Skeletal muscle tissue (tissue), 4 donors: ENCODE data around the gene SLC26A11. TPM values are rescaled to one million over a fixed set of nuclear protein-coding genes. Genes with fewer than 3 reads are reported as not detected.
"Not testable (repeated sequence)": the region's sequence is repeated elsewhere in the genome, so short reads cannot be mapped to it uniquely, and the experiment has no call there.

Experiments
- H3K27ac ChIP-seq: one replicate; pipeline ENCODE4 v1.7.0; 2013; ENCODE audit warnings: mild to moderate bottlenecking, low read depth, low read length, inconsistent platforms
- H3K27me3 ChIP-seq, 3 donors: one replicate each; pipeline ENCODE4 v1.7.0; 2013; ENCODE audit warnings: low read length in 3 of 3; ENCODE audit not compliant: control insufficient read depth in 3 of 3, insufficient read depth in 3 of 3
- H3K36me3 ChIP-seq, 3 donors: one replicate each; pipeline ENCODE4 v1.7.0; 2013; ENCODE audit warnings: low read length in 3 of 3; ENCODE audit not compliant: control insufficient read depth in 3 of 3, insufficient read depth in 3 of 3
- H3K4me1 ChIP-seq, 3 donors: one replicate each; pipeline ENCODE4 v1.7.0; 2013; ENCODE audit warnings: low read length in 3 of 3, mild to moderate bottlenecking in 3 of 3; ENCODE audit not compliant: control insufficient read depth in 3 of 3, insufficient read depth in 3 of 3
- H3K4me3 ChIP-seq, 3 donors: one replicate each; pipeline ENCODE4 v1.7.0; 2013; ENCODE audit warnings: low read length in 3 of 3
- H3K9ac ChIP-seq, 3 donors: one replicate each; pipeline ENCODE4 v1.7.0; 2013; ENCODE audit warnings: low read length in 3 of 3, mild to moderate bottlenecking in 3 of 3, moderate library complexity in 2 of 3, low read depth in 1 of 3
- H3K9me3 ChIP-seq, 3 donors: one replicate each; pipeline ENCODE4 v1.7.0; 2013; ENCODE audit warnings: low read length in 3 of 3; ENCODE audit not compliant: control insufficient read depth in 3 of 3
- total RNA-seq: library from RNA; depleted of rRNA; stranded (reverse); fragments of >200 nt; gene quantifications from one replicate; pipeline ENCODE4 v1.2.3, GENCODE V29; 2014
- donor health status: Osteomylitis.

Gene SLC26A11
- total RNA-seq, 1 donor from 2014 or later, result 7.3 TPM

DNA sequence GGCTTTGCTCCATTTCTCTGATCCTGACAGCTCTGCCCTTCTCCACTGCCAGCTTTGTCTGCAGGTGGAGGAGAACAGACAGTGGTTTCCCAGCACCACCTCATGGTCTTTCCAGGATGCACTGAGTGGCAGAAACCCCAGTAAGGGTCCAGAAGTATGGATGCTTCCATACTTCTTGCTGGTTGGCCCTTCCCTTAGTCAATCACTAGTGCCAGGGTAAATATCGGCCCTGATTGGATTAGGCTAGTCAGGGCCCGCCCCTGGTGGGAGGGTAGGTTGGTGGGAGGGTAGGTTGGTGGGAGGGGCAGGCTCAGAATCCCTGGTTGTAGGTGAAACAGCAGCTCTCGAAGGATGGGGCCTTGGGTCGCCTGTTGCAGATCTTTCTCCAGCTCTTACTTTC is 50.6 kb downstream of the SLC26A11 start:
- Histone ChIP-seq H3K27me3 (no peaks in the 10 kb centered on the region), H3K36me3 (peaks cover 28 to 46% (median 34%) of the 10 kb centered on the region in 3 donors), H3K4me3 (no peak overlapping the region), H3K9ac (no peak overlapping the region), H3K4me1 (peaks cover 0 to 4% (median 0%) of the 10 kb centered on the region in 3 donors), H3K27ac (no peak overlapping the region), H3K9me3 (no peaks in the 10 kb centered on the region)

DNA sequence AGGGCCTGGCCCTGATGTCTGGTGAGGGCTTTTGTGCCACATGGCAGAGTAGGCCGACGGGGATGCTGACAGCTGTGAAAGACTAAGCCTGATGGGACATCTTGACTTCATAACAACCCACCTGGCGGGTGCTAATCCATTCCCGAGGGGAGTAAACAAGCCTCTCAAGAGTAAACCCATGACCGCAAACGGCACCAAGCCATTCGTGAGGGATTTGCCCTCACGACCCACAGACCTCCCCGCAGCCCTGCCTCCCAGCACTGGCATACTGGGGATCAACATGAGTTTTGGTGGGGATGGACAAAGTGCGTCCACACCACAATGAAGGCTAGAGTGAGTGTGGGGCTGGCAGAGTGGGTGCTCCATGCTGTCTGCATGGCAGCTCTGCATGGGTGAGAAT is 52.1 kb downstream of the SLC26A11 start:
- peaks cover 0 to 4% (median 0%) of the 10 kb centered on the region in 3 donors for H3K4me1 ChIP-seq
- no peak overlapping the region for H3K27ac ChIP-seq
- no peaks in the 10 kb centered on the region for H3K27me3 ChIP-seq
- H3K36me3 ChIP-seq, result peaks cover 29 to 42% (median 29%) of the 10 kb centered on the region in 3 donors
- H3K9me3 ChIP-seq, result no peaks in the 10 kb centered on the region
- H3K9ac ChIP-seq, result no peak overlapping the region
- no peak overlapping the region for H3K4me3 ChIP-seq

DNA sequence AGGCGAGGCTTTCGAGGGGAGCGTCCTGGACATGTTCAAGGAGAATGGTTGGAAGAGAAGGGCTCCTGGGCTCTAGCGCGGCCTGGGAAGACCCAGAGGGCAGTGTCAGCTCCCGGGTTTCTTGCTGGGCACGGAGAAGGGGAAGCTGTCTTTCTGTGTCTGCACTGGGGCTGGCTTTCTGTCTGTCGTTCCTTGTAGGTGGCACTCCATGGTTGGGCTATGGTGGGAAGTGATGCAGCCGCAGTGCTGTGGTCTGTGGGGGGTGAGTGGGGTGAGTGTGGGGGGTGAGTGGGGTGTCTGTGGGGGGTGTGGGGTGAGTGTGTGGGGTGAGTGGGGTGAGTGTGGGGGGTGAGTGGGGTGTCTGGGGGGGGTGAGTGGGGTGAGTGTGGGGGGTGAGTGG is 54.1 kb downstream of the SLC26A11 start:
- Histone ChIP-seq H3K4me3 (no peak overlapping the region), H3K4me1 (peaks cover 16 to 22% (median 16%) of the 10 kb centered on the region in 3 donors), H3K27ac (no peak overlapping the region), H3K36me3 (peaks cover 16 to 25% (median 23%) of the 10 kb centered on the region in 3 donors), H3K9me3 (no peaks in the 10 kb centered on the region), H3K9ac (no peak overlapping the region), H3K27me3 (no peaks in the 10 kb centered on the region)

DNA sequence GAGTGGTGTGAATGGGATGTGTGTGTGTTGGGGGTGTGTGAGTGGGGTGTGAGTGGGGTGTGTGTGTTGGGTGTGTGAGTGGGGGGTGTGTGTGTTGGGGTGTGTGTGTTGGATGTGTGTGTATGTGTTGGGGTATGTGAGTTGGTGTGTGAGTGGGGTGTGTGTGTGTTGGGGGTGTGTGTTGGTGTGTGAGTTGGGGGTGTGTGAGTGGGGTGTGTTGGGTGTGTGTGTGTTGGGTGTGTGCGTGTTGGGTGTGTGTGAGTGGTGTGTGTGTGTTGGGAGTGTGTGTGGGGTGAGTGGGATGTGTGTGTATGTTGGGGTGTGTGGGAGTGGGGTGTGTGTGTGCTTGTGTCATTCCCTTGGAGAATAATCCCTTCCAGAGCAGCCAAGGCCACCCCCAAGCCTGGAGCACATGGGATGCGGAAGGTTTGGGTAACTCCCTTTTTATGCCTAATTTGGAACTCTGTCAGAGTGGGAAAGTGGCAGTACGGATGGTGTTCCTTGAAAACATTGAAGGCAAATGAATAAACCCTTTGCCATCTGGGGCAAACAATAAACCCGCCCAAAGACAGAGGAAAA is 54.7 kb downstream of the SLC26A11 start:
- peaks cover 14 to 25% (median 16%) of the 10 kb centered on the region in 3 donors for H3K36me3 ChIP-seq
- H3K27me3 ChIP-seq, result no peaks in the 10 kb centered on the region
- H3K4me1 ChIP-seq, result peaks cover 18 to 25% (median 19%) of the 10 kb centered on the region in 3 donors
- no peak overlapping the region for H3K27ac ChIP-seq
- H3K4me3 ChIP-seq, result no peak overlapping the region
- H3K9me3 ChIP-seq, result no peaks in the 10 kb centered on the region
- H3K9ac ChIP-seq, result no peak overlapping the region

DNA sequence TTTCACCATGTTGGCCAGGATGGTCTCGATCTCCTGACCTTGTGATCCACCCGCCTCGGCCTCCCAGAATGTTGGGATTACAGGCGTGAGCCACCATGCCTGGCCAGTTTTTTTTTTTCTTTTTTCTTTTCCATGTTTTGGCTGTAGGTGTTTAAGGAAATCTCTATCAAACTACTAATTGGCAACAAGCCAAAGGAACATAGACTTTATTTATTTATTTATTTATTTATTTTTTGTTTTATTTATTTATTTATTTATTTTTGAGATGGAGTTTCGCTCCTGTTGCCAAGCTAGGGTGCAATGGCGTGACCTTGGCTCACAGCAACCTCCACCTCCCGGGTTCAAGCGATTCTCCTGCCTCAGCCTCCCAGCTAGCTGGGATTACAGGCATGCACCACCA is 55.6 kb downstream of the SLC26A11 start:
- H3K36me3 ChIP-seq, result peaks cover 11 to 20% (median 14%) of the 10 kb centered on the region in 3 donors
- H3K9me3 ChIP-seq, H3K9ac ChIP-seq, H3K27ac ChIP-seq, H3K27me3 ChIP-seq, H3K4me3 ChIP-seq: not testable (repeated sequence)
- H3K4me1 ChIP-seq, result peaks cover 21 to 25% (median 22%) of the 10 kb centered on the region in 3 donors

DNA sequence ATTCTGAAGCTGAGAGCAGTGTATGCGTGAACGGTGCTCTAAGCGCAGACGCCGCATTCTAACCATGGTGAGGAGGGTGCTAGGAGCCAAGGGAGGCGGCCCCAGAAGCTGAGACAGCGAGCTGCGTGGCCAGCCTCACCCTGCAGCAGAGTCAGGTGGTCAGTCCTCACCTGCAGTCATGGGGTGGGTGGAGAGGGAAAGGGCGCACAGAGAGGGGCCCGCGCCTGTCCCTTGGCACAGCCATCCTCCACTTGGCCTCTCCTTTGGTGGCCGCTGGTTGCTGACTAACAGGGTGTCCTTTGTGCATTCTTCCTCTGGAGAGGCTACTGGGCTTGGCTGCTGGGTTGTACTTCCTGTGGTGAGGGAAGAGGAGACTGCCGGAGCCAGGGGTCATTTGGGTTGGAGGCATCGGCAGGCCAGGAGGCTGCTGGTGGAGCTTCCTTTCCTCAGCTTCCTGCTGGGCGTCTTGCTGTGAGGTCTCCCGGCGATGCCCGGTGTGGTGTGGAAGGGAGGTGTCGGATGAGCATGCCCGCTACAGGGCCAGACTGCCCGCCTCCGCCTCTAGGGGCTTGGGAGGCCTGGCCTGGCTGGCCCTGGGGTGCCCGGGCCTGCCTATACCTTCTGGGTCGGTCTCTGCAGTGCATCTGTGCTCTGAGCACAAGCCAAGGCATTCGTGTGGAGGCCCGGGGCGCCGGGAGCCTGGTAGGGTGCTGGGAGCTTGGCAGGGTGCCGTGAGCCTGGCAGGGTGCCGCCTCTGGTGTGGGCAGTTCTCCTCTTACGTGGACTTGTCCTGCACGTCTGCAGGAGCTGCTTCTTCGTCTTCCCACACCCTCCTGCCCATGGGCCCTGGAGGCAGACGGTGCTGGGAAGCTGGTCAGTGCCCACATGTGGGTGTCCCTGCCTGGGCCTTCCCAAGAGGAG is 57.8 kb downstream of the SLC26A11 start:
- Histone ChIP-seq H3K9me3 (no peaks in the 10 kb centered on the region), H3K9ac (peak overlapping the region in 2 of 3 donors; percentile 5 to 50), H3K4me1 (peaks cover 21 to 25% (median 22%) of the 10 kb centered on the region in 3 donors), H3K27ac (peak overlapping the region; percentile 12), H3K4me3 (no peak overlapping the region), H3K36me3 (peaks cover 7 to 17% (median 16%) of the 10 kb centered on the region in 3 donors), H3K27me3 (no peaks in the 10 kb centered on the region)

DNA sequence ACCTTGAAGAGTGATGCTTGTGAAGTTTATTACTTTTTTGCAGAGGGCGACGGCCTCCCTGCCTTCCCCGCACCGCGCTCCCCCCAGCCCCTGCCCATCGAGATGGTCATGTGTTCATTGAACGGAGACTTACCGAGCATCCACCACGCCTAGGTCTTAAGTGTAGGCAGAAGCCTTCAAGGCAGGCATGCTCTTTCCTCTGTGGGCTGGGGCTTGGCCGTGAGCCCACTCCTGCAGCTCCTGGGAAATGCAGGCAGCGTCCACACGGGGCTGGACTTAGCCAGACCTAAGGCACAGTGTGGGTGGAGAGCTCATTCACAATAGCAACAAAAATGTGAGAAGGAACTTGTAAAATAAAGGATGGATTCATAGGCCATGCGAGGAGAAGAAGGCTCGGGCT is 59.7 kb downstream of the SLC26A11 start:
- Histone ChIP-seq H3K27ac (no peak overlapping the region), H3K4me3 (no peak overlapping the region), H3K36me3 (peaks cover 0 to 18% (median 8%) of the 10 kb centered on the region in 3 donors), H3K9me3 (no peaks in the 10 kb centered on the region), H3K9ac (peak overlapping the region in 1 of 3 donors; percentile 40), H3K4me1 (peaks cover 21 to 22% (median 21%) of the 10 kb centered on the region in 3 donors), H3K27me3 (no peaks in the 10 kb centered on the region)

DNA sequence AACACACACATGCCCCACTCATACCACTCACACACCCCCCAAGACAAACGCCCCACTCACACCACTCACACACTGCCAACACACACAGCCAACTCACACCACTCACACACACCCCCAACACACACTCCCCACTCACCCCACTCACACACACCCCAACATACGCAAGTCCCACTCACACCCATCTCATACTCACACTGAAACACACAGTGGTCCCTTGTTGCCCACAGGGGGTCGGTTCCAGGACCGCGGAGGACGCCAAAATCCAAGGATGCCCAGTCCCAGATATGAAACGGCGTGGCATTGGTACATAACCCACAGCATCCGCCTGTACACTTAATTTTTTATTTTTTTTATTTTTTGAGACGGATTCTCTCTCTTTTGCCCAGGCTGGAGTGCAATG is 61.3 kb downstream of the SLC26A11 start:
- H3K4me1 ChIP-seq, result peaks cover 21 to 22% (median 21%) of the 10 kb centered on the region in 3 donors
- peaks cover 0 to 16% (median 8%) of the 10 kb centered on the region in 3 donors for H3K36me3 ChIP-seq
- no peak overlapping the region for H3K27ac ChIP-seq
- H3K9ac ChIP-seq, result no peak overlapping the region
- no peaks in the 10 kb centered on the region for H3K27me3 ChIP-seq
- no peaks in the 10 kb centered on the region for H3K9me3 ChIP-seq
- H3K4me3 ChIP-seq, result no peak overlapping the region

DNA sequence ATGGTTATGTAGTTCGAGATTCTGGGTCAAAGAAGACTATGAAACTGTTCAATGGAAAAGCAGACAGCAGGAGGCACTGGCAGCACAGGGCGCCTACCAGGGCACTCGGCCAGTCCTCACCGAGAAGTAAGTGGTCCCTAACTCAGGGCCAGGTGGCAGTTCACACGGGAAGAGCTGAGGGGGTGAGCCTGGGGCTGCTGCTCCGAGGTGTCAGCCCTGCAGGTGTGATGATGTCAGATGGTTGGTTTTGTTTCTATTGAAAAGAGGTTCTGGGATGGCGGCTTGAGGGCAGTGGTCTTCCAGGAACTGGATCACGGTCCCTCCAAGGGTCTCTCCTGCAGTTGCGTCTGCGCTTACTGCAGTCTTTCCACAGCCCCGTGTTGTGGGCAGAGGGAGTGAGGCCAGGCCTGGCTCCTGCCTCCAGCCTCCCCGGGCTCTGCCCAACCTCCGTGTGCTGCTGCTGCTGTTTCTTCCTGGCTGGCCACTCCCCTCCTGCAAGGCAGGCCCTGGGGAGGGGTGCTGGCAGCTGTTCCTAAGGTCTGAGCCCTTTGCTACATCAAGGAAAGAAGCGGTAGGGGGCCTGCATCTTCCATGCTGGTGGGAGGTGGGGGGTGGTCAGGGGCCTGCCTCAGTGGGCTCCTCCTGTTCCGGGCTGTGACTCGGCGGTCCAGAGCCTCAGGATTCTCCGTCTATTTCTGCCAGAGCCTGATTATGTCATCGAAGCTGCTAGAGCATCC is 63.1 kb downstream of the SLC26A11 start:
- H3K4me1 ChIP-seq, result peaks cover 13 to 14% (median 14%) of the 10 kb centered on the region in 3 donors
- no peak overlapping the region for H3K9ac ChIP-seq
- H3K4me3 ChIP-seq, result no peak overlapping the region
- peaks cover 6 to 22% (median 12%) of the 10 kb centered on the region in 3 donors for H3K36me3 ChIP-seq
- no peak overlapping the region for H3K27ac ChIP-seq
- H3K9me3 ChIP-seq, result no peaks in the 10 kb centered on the region
- H3K27me3 ChIP-seq, result no peaks in the 10 kb centered on the region
